Activated CD8-positive, alpha-beta memory T cell treated with anti-CD3 and anti-CD28 coated beads for 36 hours (primary cell): ENCODE data around the gene KEL. TPM values are rescaled to one million over a fixed set of nuclear protein-coding genes. Genes with fewer than 3 reads are reported as not detected.

Experiments used
- CTCF ChIA-PET: fragments of 350-600 bp; sonication (Branson Sonifier 250); formaldehyde crosslinking; loops from one replicate; lab custom pipeline; 2021; ENCODE audit warnings: antibody characterized with exemption; lab: Charles Lee
- POLR2A ChIA-PET: fragments of 350-600 bp; sonication (Branson Sonifier 250); formaldehyde crosslinking; loops from one replicate; lab custom pipeline; 2021; ENCODE audit warnings: antibody characterized with exemption; lab: Charles Lee
- total RNA-seq, 2 experiments: library from RNA; stranded (reverse); gene quantifications; one replicate each; pipeline ENCODE4 v1.2.3, GENCODE V29; 2021

The KEL gene
- total RNA-seq, 2 experiments from 2014 or later: 0.10 to 0.25 TPM

GRCh38 chr7:142935941-142936565 is 26.1 kb downstream of the KEL start:
- POLR2A ChIA-PET: no interaction called here

GRCh38 chr7:142934056-142934455 is 28.1 kb downstream of the KEL start:
- CTCF ChIA-PET: no interaction called here
- POLR2A ChIA-PET: no interaction called here

More at GRCh38 chr7:142935941-142936565, 26.1 kb downstream of the KEL start:
- CTCF ChIA-PET: no interaction called here

- ChIA-PET POLR2A (no interaction called here), CTCF (no interaction called here)
Observed at GRCh38 chr7:142933624-142934023, 28.5 kb downstream of the KEL start, which contains the start of gene TRPV5. Gene TRPV5, minus strand, starts transcription at chr7:142933746. Its CDS starts 287 bp downstream, at chr7:142933459.

- CTCF ChIA-PET: no interaction called here
- POLR2A ChIA-PET: no interaction called here
Observed at GRCh38 chr7:142933092-142933475, 29.1 kb downstream of the KEL start.

- ChIA-PET POLR2A (no interaction called here), CTCF (no interaction called here)
Observed at GRCh38 chr7:142932386-142933091, 29.6 kb downstream of the KEL start.

GRCh38 chr7:142930126-142930730 is 31.9 kb downstream of the KEL start:
- CTCF ChIA-PET: no interaction called here

GRCh38 chr7:142927949-142928348 is 34.2 kb downstream of the KEL start:
- CTCF ChIA-PET: no interaction called here
- POLR2A ChIA-PET: no interaction called here

More at GRCh38 chr7:142930126-142930730, 31.9 kb downstream of the KEL start:
- POLR2A ChIA-PET: no interaction called here

- CTCF ChIA-PET: no interaction called here
- POLR2A ChIA-PET: no interaction called here
Observed at GRCh38 chr7:142927085-142927745, 34.9 kb downstream of the KEL start.

GRCh38 chr7:142925413-142925812 is 36.8 kb downstream of the KEL start:
- CTCF ChIA-PET: no interaction called here

GRCh38 chr7:142923391-142923790 is 38.8 kb downstream of the KEL start:
- CTCF ChIA-PET: no interaction called here
- POLR2A ChIA-PET: no interaction called here

More at GRCh38 chr7:142925413-142925812, 36.8 kb downstream of the KEL start:
- POLR2A ChIA-PET: no interaction called here

- POLR2A ChIA-PET: no interaction called here
- CTCF ChIA-PET: no interaction called here
Observed at GRCh38 chr7:142919656-142920055, 42.5 kb downstream of the KEL start.

- CTCF ChIA-PET: no interaction called here
- POLR2A ChIA-PET: no interaction called here
Observed at GRCh38 chr7:142918901-142919300, 43.3 kb downstream of the KEL start.

- CTCF ChIA-PET: no interaction called here
- POLR2A ChIA-PET: no interaction called here
Observed at GRCh38 chr7:142917447-142917846, 44.7 kb downstream of the KEL start.

- ChIA-PET POLR2A (interaction anchor here (0.6 kb wide), 1 partner anchor 288 kb away, joined by 7 read pairs; no protein-coding TSS in a partner anchor), CTCF (interaction anchor here (0.9 kb wide), 1 partner anchor 43 kb away, joined by 3 read pairs; no protein-coding TSS in a partner anchor)
Observed at GRCh38 chr7:142916508-142916907, 45.7 kb downstream of the KEL start.

- ChIA-PET CTCF (no interaction called here), POLR2A (no interaction called here)
Observed at GRCh38 chr7:142915315-142915714, 46.8 kb downstream of the KEL start.

GRCh38 chr7:142914121-142914520 is 48.0 kb downstream of the KEL start:
- POLR2A ChIA-PET: no interaction called here
- CTCF ChIA-PET: no interaction called here

- ChIA-PET CTCF (no interaction called here), POLR2A (no interaction called here)
Observed at GRCh38 chr7:142913566-142913965, 48.6 kb downstream of the KEL start.

GRCh38 chr7:142913051-142913450 is 49.1 kb downstream of the KEL start:
- ChIA-PET POLR2A (no interaction called here), CTCF (no interaction called here)

- ChIA-PET POLR2A (no interaction called here), CTCF (interaction anchor here (1.1 kb wide), 1 partner anchor 93 kb away, joined by 3 read pairs; no protein-coding TSS in a partner anchor)
Observed at GRCh38 chr7:142910481-142910880, 51.7 kb downstream of the KEL start.

GRCh38 chr7:142910031-142910433 is 52.1 kb downstream of the KEL start:
- ChIA-PET POLR2A (no interaction called here), CTCF (interaction anchor here (1.1 kb wide), 1 partner anchor 93 kb away, joined by 3 read pairs; no protein-coding TSS in a partner anchor)
